Neural progenitor cell (in vitro differentiated cells): Measurements from ENCODE around the gene CFAP299. TPM values are rescaled to one million over a fixed set of nuclear protein-coding genes. Genes with fewer than 3 reads are reported as not detected.
A peak's percentile ranks its signal among the peaks of the same experiment; 100 is the strongest.
"Not testable (repeated sequence)": the region's sequence is repeated elsewhere in the genome, so short reads cannot be mapped to it uniquely, and the experiment has no call there.

Source experiments
- DNase-seq: peaks from one replicate; pipeline ENCODE4 v3.0.0-alpha.2; 2016; ENCODE audit warnings: low spot score
- H2AFZ ChIP-seq: fragments of 200-600 bp; sonication (generic); replicated peaks from 2 replicates; pipeline ENCODE4 v1.6.1; 2016; ENCODE audit warnings: antibody characterized with exemption
- H3F3A ChIP-seq: fragments of 200-600 bp; sonication (generic); 2 replicates; pipeline ENCODE4 v1.6.1; 2016; ENCODE audit warnings: antibody characterized with exemption, low read depth
- H3K27ac ChIP-seq: fragments of 200-600 bp; sonication (generic); 2 replicates; pipeline ENCODE4 v1.5.1; 2016; ENCODE audit warnings: mild to moderate bottlenecking
- H3K27me3 ChIP-seq: fragments of 200-600 bp; sonication (generic); 2 replicates; pipeline ENCODE4 v1.6.1; 2016; ENCODE audit warnings: mild to moderate bottlenecking, moderate library complexity
- H3K36me3 ChIP-seq: fragments of 200-600 bp; sonication (generic); 2 replicates; pipeline ENCODE4 v1.5.1; 2016
- H3K4me1 ChIP-seq: fragments of 200-600 bp; sonication (generic); 2 replicates; pipeline ENCODE4 v1.6.1; 2016; ENCODE audit warnings: mixed run types
- H3K4me2 ChIP-seq: fragments of 200-600 bp; sonication (generic); 2 replicates; pipeline ENCODE4 v1.6.1; 2016
- H3K4me3 ChIP-seq: fragments of 200-600 bp; sonication (generic); 2 replicates; pipeline ENCODE4 v1.5.1; 2016
- H3K79me2 ChIP-seq: fragments of 200-600 bp; sonication (generic); 2 replicates; pipeline ENCODE4 v1.6.1; 2016; ENCODE audit warnings: low read depth
- H3K9ac ChIP-seq: fragments of 200-600 bp; sonication (generic); 2 replicates; pipeline ENCODE4 v1.6.1; 2016
- H3K9me3 ChIP-seq: fragments of 200-600 bp; sonication (generic); 2 replicates; pipeline ENCODE4 v1.5.1; 2016; ENCODE audit warnings: low read depth
- H4K20me1 ChIP-seq: fragments of 200-600 bp; sonication (generic); 2 replicates; pipeline ENCODE4 v1.6.1; 2016; ENCODE audit warnings: low read depth
- H3K27ac Mint-ChIP-seq: 3 replicates; pipeline ENCODE4 v1.8.0; 2021; ENCODE audit warnings: mixed read lengths
- H3K27me3 Mint-ChIP-seq: 2 replicates; pipeline ENCODE4 v1.8.0; 2022; ENCODE audit warnings: low read depth, mild to moderate bottlenecking, inconsistent platforms, moderate library complexity, mixed read lengths; ENCODE audit not compliant: insufficient read depth
- H3K36me3 Mint-ChIP-seq: 3 replicates; pipeline ENCODE4 v1.8.0; 2021; ENCODE audit warnings: mixed read lengths
- H3K4me1 Mint-ChIP-seq: 3 replicates; pipeline ENCODE4 v1.8.0; 2021; ENCODE audit warnings: mixed read lengths
- H3K4me3 Mint-ChIP-seq: 3 replicates; pipeline ENCODE4 v1.8.0; 2021; ENCODE audit warnings: mild to moderate bottlenecking, moderate library complexity, mixed read lengths
- H3K9me3 Mint-ChIP-seq: 3 replicates; pipeline ENCODE4 v1.8.0; 2020; ENCODE audit warnings: mixed read lengths
- CTCF ChIP-seq: fragments of 200-600 bp; sonication (generic); IDR thresholded peaks from 2 replicates; pipeline ENCODE4 v1.5.1; 2017; ENCODE audit warnings: antibody characterized with exemption, mild to moderate bottlenecking
- EZH2 ChIP-seq: fragments of 200-600 bp; sonication (generic); IDR thresholded peaks from 2 replicates; pipeline ENCODE4 v1.6.1; 2017; ENCODE audit warnings: antibody characterized with exemption, mild to moderate bottlenecking, moderate library complexity
- EZH2phosphoT487 ChIP-seq: fragments of 200-600 bp; sonication (generic); IDR thresholded peaks from 2 replicates; pipeline ENCODE4 v1.6.1; 2017; ENCODE audit warnings: antibody characterized with exemption
- total RNA-seq: library from RNA; depleted of rRNA; stranded (reverse); fragments of >200 nt; gene quantifications from 2 replicates; pipeline ENCODE4 v1.2.3, GENCODE V29; 2015; ENCODE audit warnings: low replicate concordance

CFAP299 gene
- not detected in 2 replicates for total RNA-seq

- Histone ChIP-seq H3F3A (no peaks in the 10 kb centered on the region), H3K27me3 (peaks cover 80% of the 10 kb centered on the region), H2AFZ (peak within 1 kb of the TSS; percentile 48), H4K20me1 (peaks cover 4% of the 10 kb centered on the region), H3K79me2 (no peaks in the 10 kb centered on the region), H3K27ac (no peak within 1 kb of the TSS), H3K4me3 (peak within 1 kb of the TSS; percentile 64), H3K4me2 (peak within 1 kb of the TSS; percentile 82), H3K36me3 (no peaks in the 10 kb centered on the region), H3K4me1 (peaks cover 4% of the 10 kb centered on the region), H3K9me3 (no peaks in the 10 kb centered on the region), H3K9ac (no peak within 1 kb of the TSS)
- no peaks in the 10 kb centered on the region for H3K36me3 Mint-ChIP-seq
- peaks cover 14% of the 10 kb centered on the region for H3K27me3 Mint-ChIP-seq
- H3K4me1 Mint-ChIP-seq, result peaks cover 8% of the 10 kb centered on the region
- no peak within 1 kb of the TSS for H3K27ac Mint-ChIP-seq
- peak; percentile 94 for DNase-seq
- H3K4me3 Mint-ChIP-seq, result peak within 1 kb of the TSS; percentile 91
- TF ChIP-seq EZH2 (peak; percentile 82), EZH2phosphoT487 (peak; percentile 75), CTCF (peak; percentile 66)
- H3K9me3 Mint-ChIP-seq, result no peaks in the 10 kb centered on the region
These were observed at the start of gene CFAP299 for GRCh38 chr4:80335554-80336358. Gene CFAP299, plus strand, starts transcription at chr4:80335730.

GRCh38 chr4:80286451-80286850, 49.1 kb upstream of the CFAP299 start:
- no peaks in the 10 kb centered on the region for H3F3A ChIP-seq
- no peaks in the 10 kb centered on the region for H3K79me2 ChIP-seq
- no peak for DNase-seq
- no peak overlapping the region for H3K4me3 ChIP-seq
- H3K27me3 Mint-ChIP-seq, result no peaks in the 10 kb centered on the region
- TF ChIP-seq CTCF (no peak), EZH2 (no peak), EZH2phosphoT487 (no peak)
- H3K9me3 Mint-ChIP-seq, result no peaks in the 10 kb centered on the region
- no peak overlapping the region for H3K4me3 Mint-ChIP-seq
- no peaks in the 10 kb centered on the region for H3K36me3 Mint-ChIP-seq
- H2AFZ ChIP-seq, result no peak overlapping the region
- no peaks in the 10 kb centered on the region for H4K20me1 ChIP-seq
- peaks cover 5% of the 10 kb centered on the region for H3K27me3 ChIP-seq
- H3K27ac ChIP-seq, result no peak overlapping the region
- H3K4me1 Mint-ChIP-seq, result no peaks in the 10 kb centered on the region
- H3K4me2 ChIP-seq, result no peak overlapping the region
- H3K9me3 ChIP-seq, result no peaks in the 10 kb centered on the region
- H3K36me3 ChIP-seq, result no peaks in the 10 kb centered on the region
- no peak overlapping the region for H3K27ac Mint-ChIP-seq
- H3K9ac ChIP-seq, result no peak overlapping the region
- no peaks in the 10 kb centered on the region for H3K4me1 ChIP-seq

GRCh38 chr4:80290665-80291064, 44.9 kb upstream of the CFAP299 start:
- not testable (repeated sequence) for H3K9me3 ChIP-seq, H3K9me3 Mint-ChIP-seq, DNase-seq, H2AFZ ChIP-seq, H3K4me3 Mint-ChIP-seq, H3K79me2 ChIP-seq, H3K9ac ChIP-seq, H3K27me3 Mint-ChIP-seq, H3K27me3 ChIP-seq, H3K4me1 Mint-ChIP-seq, H3K4me3 ChIP-seq, H3K27ac Mint-ChIP-seq, H3K27ac ChIP-seq, H3K36me3 ChIP-seq, H4K20me1 ChIP-seq, H3K36me3 Mint-ChIP-seq, H3K4me2 ChIP-seq, H3F3A ChIP-seq, H3K4me1 ChIP-seq

GRCh38 chr4:80294206-80294605, 41.3 kb upstream of the CFAP299 start:
- no peaks in the 10 kb centered on the region for H3F3A ChIP-seq
- Mint-ChIP-seq H3K4me3 (no peak overlapping the region), H3K27ac (no peak overlapping the region), H3K27me3 (no peaks in the 10 kb centered on the region), H3K4me1 (peaks cover 4% of the 10 kb centered on the region), H3K9me3 (no peaks in the 10 kb centered on the region), H3K36me3 (no peaks in the 10 kb centered on the region)
- H3K9ac ChIP-seq, result no peak overlapping the region
- no peaks in the 10 kb centered on the region for H3K9me3 ChIP-seq
- no peaks in the 10 kb centered on the region for H4K20me1 ChIP-seq
- TF ChIP-seq EZH2 (no peak), EZH2phosphoT487 (no peak), CTCF (no peak)
- H3K36me3 ChIP-seq, result no peaks in the 10 kb centered on the region
- no peaks in the 10 kb centered on the region for H3K27me3 ChIP-seq
- no peak overlapping the region for H2AFZ ChIP-seq
- H3K27ac ChIP-seq, result no peak overlapping the region
- no peak overlapping the region for H3K4me2 ChIP-seq
- no peak overlapping the region for H3K4me3 ChIP-seq
- H3K79me2 ChIP-seq, result no peaks in the 10 kb centered on the region
- DNase-seq, result no peak
- no peaks in the 10 kb centered on the region for H3K4me1 ChIP-seq
